DMS53 treated with DMSO at 0.1 percent for 48 hours (cell line): ENCODE results near the gene EFNA3.

ENCODE experiments used
- DNase-seq: peaks from one replicate; lab custom pipeline; 2025; ENCODE audit not compliant: unreplicated experiment; lab: John Stamatoyannopoulos, UW

Gene EFNA3

DNA sequence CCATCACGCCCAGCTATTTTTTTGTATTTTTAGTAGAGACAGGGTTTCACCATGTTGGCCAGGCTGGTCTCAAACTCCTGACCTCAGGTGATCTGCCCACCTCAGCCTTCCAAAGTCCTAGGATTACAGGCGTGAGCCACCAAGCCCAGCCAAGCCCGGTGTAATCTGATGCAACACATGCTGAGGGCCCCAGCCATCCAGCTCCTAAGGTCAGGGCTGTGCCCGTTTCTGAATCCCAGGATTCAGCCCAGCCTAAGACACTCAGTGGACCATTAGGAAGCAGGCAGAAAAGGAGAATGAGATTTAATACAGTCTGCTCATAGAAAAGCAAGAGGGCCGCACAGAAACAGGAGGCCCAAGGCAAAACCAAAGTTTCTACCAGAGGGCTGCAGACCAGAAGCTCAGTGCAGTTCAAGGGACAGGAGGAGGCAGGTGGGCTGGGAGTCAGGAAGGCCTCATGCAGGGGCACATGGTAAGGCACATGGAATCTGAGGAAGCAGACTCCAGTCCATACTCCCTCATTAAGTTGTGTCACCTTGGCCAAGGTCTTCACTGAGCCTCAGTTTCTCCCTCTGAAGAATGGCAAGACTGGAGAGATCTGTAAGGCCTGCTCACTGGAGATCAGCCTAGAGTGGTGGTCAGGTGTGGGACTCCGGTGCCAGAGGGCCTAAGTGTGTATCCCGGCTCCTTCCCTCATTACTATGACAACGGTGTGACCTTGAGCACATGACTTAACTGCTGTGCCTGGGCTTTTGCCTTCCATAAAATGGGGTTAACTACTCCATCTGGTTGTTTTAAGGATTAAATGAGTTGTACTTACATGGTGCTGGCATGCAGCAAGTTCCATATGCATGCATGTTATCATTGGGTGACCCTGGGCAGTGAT, 29.9 kb upstream of the EFNA3 start:
- DNase-seq = no peak

DNA sequence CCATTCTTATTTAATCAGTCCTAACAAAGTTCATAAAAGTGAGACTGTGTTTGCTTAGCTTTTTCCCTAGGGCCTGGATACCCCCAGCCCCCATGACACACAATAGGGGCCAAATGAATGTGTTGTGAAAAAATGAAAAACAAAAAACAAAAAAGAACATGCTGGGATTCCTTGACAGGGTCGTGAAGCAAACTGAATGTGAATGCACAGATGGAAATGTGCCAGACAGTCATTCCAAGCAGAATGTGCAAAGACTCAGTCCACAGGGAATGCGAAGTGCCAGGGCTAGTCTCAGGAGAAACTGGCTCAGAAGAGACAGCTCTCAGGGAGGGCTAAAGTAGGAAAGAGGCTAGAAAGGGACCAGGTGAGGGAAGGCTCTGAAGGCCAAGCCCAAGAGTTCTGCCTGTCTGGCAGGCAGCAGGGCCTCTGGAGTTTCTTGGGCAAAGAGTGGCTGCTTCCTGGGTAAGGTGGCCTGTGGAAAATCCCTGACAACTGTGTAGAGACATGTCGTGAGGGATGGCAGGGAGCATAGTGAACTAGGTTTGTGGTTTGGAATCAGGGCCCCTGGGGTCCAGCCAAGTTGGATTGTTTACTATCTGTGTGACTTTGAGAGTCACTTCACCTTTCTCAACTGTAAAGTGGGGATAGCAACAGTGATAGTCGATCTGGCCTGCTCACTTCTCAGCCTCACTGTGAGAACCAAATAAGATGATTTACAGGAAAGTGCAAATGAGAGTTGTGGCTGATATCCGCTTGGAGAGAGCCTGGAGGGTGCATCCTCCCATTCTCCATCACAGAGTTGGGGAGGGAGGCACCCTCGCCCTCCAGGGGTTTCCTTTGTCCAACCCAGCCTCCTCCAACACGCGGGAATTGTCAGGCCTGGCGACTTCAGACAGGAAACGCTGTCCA, 28.7 kb upstream of the EFNA3 start:
- DNase-seq = no peak

DNA sequence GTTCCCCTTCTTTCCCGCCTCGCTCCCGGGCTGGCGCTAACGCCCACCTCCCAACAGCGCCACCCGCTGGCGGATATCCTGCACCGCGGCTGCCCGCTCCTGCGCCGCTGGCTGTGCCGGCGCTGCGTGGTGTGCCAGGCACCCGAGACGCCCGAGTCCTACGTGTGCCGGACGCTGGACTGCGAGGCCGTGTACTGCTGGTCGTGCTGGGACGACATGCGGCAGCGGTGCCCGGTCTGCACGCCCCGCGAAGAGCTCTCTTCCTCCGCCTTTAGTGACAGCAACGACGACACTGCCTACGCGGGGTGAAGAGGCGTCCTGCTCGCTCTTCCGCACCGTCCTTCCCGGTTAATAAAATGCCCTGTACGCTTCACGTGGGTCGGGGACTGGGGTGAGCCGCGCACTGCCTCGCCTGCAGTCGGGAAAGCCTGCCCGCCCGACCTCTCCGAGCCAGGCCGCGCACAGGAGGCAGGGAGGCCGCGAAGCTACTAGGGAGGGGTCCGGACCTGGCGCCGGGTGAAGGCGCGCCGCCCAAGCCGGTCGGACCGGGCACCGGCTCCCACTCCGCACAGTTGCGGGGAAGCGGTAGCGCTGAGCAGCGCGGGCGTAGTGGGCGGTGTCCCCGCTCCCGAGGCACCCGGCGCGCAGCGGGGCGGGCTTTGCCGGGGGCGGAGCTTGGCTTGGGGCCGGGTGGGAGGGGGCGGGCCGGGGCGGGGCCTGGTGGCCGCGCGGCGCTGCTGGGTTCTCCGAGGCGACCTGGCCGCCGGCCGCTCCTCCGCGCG, 27.9 kb upstream of the EFNA3 start, which contains the start of gene ADAM15:
ADAM15 (plus strand) TSS at position 757 of the 782 bp plus-strand sequence. CDS start 71 bp downstream, outside the sequence.
- DNase-seq = peak; percentile 91

DNA sequence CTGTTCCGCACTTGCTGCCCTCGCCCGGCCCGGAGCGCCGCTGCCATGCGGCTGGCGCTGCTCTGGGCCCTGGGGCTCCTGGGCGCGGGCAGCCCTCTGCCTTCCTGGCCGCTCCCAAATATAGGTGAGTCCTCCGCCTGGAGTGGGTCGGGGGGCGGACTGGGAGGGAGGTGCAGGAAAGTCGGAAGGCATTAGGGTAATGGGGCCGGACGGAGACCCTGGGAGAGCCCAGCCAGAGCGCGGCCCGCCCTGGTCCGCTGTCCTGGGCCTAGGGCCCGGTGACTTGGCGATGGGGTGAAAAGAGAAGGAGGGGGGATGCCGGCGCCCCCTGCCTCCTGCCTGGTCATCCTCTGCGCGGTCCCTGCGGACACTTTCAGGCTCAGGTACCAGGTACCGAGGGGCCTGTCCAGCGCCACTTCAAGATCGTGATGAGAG, 27.3 kb upstream of the EFNA3 start:
- DNase-seq = no peak

DNA sequence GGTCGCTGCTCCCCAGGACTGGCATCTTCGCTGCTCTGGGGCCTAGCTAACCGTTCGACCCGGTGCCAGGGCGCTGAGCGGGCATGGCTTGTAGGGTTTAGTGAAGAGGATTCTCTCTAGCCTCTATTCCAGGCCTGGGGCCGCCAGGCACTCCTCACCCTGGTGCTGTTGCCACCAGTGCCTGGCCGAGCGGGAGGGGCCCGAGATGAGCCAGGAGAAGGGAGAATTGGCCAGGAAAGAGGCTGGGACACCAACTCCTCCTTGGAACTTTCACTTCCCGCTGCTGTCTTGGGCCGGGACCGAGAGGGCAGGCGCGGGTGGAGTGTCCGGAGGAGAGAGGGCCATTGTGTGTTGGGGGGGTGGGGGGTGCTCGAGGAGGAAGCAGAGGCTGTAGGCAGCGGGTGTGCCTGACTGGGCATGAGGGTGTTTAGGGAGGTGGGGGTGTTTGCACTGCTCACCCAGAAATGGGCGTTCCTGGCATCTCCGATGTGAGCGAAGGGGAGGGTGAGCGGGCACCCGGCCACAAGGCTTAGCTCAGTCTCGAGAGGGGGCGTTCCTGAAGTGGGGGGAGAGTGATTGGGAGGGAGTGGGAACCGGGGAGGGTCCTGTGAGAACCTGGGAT, 26.7 kb upstream of the EFNA3 start:
- DNase-seq = no peak

DNA sequence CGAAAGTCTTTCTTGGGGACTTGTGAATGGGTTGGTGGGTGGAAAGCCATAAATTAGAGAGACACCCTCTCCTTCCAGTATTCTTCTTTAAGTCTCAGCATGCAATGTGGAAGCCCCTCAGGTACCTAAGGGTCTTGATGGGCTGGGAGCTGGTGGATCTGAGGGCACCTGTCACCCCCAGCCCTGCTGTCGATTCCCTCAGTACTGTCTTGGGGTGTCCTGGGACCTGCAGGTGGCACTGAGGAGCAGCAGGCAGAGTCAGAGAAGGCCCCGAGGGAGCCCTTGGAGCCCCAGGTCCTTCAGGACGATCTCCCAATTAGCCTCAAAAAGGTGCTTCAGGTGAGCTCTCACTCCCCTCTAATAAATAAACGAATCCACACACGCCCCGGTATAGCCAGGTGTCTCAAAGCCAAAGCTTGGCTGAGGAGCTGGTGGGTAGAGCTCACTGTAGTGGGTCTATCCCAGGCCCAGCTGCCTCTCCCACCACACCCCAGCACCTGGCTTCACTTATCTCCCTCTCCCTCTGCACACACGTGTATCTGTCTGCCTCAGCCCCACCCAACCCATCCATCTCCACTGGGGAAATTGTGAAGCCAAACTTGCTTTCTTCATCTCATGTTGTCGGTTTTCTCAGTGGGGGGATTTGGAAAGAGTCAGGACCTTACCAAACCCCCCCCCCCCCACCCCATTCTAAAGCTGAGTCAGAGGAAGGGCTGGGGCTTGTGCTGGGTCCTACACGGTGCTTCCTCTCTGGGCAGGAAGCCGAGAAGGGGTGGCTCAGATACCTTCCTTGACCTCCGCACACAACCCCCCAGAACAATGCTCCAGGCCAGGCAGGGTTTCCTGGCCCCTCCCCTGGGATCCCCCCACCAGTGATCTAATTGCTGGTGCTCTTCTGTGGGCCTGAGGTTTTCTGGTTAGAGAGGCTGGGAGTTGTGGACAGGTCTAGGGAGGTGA, 25.9 kb upstream of the EFNA3 start:
- no peak for DNase-seq

DNA sequence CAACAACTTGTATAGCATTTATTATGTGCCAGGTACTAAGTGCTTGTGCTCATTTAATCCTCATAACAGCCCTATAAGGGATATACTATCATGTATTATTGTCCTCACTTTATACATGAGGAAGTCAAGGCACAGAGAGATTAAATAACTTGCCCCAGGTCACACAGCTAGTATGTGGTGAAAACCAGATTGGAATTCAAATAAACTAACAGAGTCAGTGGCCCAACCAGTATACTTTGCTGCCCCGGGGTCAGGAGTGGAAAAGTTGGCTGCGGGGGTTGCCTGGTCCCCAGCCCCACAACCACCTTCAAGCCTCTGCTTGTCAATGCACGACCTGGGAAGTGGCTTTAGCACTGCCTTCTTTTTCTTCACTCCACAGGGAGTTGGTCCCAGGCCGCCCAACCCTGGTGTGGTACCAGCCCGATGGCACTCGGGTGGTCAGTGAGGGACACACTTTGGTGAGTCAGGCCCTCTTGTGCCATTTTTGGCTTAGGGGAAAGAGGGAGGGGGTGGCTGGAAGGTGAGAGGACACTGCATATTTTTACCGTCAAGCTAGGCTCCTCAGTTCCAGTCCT, 25.0 kb upstream of the EFNA3 start:
- no peak for DNase-seq

DNA sequence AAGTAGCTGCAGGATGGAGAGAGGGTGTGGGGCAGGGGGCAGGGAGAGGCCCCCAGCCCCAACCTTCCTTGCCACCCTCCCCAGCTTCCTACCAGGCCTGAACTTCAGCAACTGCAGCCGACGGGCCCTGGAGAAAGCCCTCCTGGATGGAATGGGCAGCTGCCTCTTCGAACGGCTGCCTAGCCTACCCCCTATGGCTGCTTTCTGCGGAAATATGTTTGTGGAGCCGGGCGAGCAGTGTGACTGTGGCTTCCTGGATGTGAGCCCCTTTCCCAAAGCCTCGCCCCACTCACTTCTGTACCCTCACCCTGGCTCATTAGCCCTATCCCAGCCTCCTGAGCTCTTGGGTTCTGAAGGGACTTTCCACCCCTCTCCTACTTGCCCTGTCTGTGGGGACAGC, 21.5 kb upstream of the EFNA3 start:
- DNase-seq = no peak

DNA sequence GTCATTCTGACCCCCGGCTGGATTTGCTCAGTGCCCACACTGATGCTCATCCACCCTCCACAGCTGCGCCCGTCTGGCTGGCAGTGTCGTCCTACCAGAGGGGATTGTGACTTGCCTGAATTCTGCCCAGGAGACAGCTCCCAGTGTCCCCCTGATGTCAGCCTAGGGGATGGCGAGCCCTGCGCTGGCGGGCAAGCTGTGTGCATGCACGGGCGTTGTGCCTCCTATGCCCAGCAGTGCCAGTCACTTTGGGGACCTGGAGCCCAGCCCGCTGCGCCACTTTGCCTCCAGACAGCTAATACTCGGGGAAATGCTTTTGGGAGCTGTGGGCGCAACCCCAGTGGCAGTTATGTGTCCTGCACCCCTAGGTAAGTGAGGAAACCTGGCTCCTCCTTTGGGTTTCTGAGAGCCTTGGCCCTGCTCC, 20.8 kb upstream of the EFNA3 start:
- no peak for DNase-seq

DNA sequence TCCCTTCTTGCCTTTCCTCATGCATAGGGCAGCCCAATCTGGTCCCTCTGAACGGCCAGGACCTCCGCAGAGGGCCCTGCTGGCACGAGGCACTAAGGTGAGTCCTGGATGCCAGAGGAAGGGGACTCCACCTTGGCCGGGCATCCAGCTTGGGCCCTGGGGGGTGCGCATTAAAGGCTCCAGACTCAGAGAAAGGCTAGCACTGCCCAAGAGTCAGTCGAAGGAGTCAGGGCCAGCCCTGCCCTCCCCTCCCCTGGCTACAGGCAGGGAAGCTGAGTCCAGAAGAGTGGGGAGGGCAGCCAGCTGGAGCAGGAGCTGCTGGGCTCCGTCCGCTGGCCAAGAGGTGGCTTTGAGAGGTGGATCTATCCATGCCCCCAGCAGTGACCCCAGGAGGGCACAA, 17.9 kb upstream of the EFNA3 start:
- DNase-seq = no peak

DNA sequence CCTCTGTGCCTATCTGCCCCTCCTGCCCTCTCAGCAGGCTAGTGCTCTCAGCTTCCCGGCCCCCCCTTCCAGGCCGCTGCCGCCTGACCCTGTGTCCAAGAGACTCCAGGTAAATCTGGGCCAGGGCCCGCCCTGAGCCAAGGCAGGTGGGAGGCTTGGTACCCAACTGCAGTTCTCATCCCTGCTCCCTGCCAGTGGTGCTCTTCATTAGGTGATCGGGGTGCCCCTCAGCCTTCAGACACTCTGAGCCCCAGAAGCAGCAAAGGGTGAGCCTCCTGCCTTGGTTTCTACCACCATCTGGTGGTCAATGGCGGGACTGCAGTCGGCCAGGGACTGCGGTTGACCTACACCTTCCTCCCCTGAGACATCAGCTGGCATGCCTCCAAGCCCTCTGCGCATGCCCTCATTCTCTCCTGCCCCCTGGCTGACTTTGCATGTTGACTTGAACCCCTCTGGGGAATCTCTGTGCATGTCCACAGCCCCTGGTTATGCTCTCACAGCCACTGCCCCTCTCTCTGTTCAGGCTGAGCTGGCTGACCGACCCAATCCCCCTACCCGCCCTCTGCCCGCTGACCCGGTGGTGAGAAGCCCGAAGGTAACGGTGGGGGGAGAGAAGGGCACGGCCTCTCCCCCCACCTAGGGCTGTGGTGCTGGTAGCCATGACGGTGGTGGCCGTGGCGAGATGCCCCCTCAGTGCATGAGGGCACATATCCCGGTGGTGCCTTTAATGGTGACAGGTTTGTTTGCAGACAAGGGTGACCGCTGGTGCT, 17.1 kb upstream of the EFNA3 start:
- peak; percentile 77 for DNase-seq

DNA sequence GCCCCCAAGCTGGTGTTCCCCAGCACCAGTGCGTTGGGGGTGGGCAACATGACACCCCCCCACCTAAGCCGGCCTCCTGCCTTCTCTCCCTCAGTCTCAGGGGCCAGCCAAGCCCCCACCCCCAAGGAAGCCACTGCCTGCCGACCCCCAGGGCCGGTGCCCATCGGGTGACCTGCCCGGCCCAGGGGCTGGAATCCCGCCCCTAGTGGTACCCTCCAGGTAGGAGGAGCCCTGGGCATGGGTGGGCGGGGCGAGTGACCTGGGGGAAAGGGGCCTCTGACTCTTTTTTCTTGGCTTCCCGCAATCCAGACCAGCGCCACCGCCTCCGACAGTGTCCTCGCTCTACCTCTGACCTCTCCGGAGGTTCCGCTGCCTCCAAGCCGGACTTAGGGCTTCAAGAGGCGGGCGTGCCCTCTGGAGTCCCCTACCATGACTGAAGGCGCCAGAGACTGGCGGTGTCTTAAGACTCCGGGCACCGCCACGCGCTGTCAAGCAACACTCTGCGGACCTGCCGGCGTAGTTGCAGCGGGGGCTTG, 16.4 kb upstream of the EFNA3 start:
- no peak for DNase-seq

DNA sequence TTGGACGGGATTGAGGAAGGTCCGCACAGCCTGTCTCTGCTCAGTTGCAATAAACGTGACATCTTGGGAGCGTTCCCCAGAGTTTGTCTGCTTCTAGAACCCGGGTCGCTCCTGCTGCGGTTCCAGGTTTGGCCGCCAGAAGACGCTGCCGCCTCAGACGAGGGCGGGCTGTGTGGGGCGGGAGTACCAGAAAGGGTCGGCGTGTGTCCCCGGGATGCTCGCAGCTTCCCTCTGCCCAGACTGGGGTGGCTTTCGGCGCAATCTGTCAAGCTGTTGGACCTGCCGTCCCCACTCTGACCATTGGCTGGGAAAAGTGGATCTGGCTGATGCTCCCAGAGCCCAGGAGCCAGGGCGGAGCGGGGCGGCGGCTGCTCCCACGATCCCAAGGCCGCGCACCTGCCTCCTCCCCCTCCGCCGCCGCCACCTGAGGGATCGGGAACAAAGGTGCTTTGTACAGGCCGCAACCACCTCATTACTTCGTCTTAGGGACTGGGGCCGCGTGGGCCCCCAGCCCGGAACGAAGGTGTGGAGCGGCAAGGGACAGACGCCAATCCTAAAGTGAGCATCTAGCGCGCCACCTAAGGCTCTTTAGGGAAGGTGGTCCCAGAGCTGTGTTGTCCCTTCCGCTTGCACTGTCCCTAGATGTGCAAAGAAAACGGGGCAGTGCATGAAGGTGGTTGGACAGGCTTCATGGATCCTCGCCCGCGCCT, 15.8 kb upstream of the EFNA3 start:
- DNase-seq = peak; percentile 52

DNA sequence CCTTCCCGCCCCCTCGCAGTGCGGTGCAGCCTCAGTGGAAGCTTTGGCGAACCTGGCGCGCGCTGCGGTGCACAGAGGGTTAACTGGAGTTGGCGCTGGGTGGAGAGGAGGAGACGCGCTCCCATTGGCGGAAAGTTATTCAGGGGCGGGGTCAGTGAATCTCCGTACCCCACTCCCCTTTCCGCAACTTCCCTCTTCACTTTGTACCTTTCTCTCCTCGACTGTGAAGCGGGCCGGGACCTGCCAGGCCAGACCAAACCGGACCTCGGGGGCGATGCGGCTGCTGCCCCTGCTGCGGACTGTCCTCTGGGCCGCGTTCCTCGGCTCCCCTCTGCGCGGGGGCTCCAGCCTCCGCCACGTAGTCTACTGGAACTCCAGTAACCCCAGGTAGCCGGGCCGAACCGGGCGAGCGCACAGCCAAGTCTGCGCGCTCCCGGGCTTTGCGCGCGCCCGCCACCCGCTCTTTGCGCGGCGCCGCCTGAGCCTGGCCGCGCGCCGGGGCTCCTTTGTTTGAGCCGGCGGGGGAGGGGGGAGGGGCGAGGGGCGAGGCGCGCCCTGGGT, 15.0 kb upstream of the EFNA3 start, which contains the start of gene EFNA4:
EFNA4 (plus strand) TSS at position 191 of the 561 bp plus-strand sequence; CDS start at position 275, 84 bp downstream.
- peak; percentile 75 for DNase-seq

DNA sequence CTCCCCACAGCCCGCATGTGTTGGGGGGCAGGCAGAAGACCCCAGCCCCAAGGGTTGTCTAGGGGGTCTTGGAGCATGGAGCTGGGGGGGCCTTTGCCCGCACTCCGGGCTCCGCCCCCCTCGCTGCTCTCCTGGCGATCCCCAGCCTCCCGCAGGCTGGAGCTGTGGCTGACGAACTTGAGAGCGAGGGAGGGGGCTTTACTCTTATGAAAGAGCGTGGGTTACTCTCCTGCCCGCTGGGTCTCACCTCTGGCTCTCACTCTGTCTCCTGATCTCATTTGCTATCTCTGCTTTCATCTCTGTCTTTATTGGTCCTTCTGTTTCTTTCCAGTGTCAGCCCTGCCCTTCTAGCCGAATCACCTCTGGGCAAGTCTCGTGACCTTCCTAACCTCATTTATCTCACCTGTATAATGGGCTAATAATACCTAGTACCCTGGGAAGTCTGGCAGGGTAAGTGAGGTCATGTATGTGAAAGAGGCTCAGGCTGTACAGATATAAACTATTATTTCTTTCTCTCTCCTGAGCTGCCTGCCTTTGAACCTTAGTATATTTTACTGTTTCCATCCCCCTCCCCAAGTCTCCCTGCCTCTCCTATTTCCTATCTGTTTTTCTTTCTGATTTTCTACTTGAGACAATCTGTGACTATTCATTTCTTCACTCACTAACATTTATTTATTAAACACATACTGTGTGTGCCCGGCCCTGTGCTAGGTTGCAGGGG, 14.4 kb upstream of the EFNA3 start:
- DNase-seq = peak; percentile 39

DNA sequence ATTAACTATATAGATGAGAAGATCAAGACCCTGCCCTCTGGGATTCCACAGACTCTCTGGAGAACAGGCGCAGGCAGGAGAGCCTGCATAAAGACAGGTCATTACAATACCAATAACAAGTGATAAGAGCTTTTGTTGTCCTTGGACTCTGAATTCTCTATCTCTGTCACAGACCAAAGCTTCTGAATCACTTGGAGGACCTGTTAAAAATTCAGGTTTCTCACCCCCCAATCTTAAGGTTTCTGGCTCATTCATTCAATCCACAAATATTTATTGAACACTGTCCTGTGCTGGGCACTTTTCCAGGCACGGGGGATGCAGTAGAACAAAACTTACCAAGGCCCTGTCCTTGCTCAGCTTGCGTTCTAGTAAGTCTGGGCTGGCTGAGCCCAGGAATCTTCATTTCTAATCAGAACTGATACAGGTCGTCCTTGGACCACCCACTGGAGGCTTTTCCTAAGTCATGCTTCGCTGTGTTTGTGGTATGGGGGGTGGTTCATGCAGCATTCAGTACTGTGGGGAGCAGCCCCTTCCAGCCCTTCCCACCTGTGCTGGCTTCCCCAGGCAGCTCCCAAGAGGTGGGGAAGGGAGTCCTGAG, 13.7 kb upstream of the EFNA3 start:
- no peak for DNase-seq
